ENCODE measurements around the gene OXA1L. TPM values are rescaled to one million over a fixed set of nuclear protein-coding genes. Genes with fewer than 3 reads are reported as not detected.
"Not testable (repeated sequence)": the region's sequence is repeated elsewhere in the genome, so short reads cannot be mapped to it uniquely, and the experiment has no call there.

The OXA1L gene
- total RNA-seq, 1 experiment from 2014 or later = 146 TPM

DNA sequence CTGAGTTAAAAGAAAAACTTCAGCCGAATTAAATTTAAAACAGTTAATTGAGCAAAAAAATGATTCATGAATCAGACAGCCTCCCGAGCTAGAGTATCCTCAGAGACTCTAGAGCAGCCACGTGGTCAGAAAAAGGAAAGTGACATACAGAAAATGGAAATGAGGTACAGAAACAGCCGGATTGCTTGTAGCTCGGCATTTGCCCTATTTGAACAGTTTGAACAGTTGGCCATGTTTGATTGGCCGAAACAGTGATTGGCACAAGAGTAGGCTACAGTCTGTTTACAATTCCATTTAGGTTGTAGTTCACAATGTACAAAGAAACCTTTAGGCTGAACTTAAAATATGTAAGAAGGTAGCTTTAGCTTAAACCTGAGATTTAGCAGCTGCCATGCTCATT is 12.9 kb upstream of the OXA1L start:
- Histone ChIP-seq H3K9me2 (ENCODE audit: insufficient read depth) (no peaks in the 10 kb centered on the region), H3K9me3 (ENCODE audit: control insufficient read depth in 1 of 2, insufficient read depth in 1 of 2, low read depth in 1 of 2, low read length in 2 of 2) (no peaks in the 10 kb centered on the region), H4K20me1 (ENCODE audit: insufficient read depth) (no peaks in the 10 kb centered on the region), H3K9ac (ENCODE audit: low read length) (no peak overlapping the region), H3K4me3 (replicated peaks in 1 of 2; ENCODE audit: low read depth in 1 of 2, low read length in 2 of 2) (no peak overlapping the region), H3K79me2 (ENCODE audit: insufficient read depth, low read length) (no peaks in the 10 kb centered on the region), H3K27me3 (ENCODE audit: insufficient read depth, low read length) (no peaks in the 10 kb centered on the region), H3K27ac (ENCODE audit: low read depth, low read length) (no peak overlapping the region), H2AFZ (ENCODE audit: low read depth, low read length, poor library complexity, severe bottlenecking) (no peak overlapping the region), H3K4me2 (ENCODE audit: low read length) (no peak overlapping the region), H3K36me3 (ENCODE audit: control insufficient read depth in 1 of 2, insufficient read depth in 2 of 2, low read length in 2 of 2) (no peaks in the 10 kb centered on the region), H3K4me1 (ENCODE audit: control insufficient read depth in 1 of 2, insufficient read depth in 2 of 2, low read length in 2 of 2) (no peaks in the 10 kb centered on the region)
- CTCF ChIA-PET = no interaction called here
- POLR2A ChIA-PET = no interaction called here
- intact Hi-C loops (cut with micrococcal nuclease) = no loop called here
- RAD21 ChIA-PET (ENCODE audit: low non-redundant PET in 1 of 2, low total read pairs in 2 of 2, uncharacterized antibody in 2 of 2, unreplicated experiment in 2 of 2) = no interaction called here
- DNase-seq (ENCODE audit: low read depth, low spot score) (no peak), ATAC-seq (no peak)
- TF ChIP-seq, protein P1, sequence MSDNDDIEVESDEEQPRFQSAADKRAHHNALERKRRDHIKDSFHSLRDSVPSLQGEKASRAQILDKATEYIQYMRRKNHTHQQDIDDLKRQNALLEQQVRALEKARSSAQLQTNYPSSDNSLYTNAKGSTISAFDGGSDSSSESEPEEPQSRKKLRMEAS (IDR thresholded peaks at IDR 0.05) = no peak
- BruUV-seq (replicated peaks) = no TSS peak

DNA sequence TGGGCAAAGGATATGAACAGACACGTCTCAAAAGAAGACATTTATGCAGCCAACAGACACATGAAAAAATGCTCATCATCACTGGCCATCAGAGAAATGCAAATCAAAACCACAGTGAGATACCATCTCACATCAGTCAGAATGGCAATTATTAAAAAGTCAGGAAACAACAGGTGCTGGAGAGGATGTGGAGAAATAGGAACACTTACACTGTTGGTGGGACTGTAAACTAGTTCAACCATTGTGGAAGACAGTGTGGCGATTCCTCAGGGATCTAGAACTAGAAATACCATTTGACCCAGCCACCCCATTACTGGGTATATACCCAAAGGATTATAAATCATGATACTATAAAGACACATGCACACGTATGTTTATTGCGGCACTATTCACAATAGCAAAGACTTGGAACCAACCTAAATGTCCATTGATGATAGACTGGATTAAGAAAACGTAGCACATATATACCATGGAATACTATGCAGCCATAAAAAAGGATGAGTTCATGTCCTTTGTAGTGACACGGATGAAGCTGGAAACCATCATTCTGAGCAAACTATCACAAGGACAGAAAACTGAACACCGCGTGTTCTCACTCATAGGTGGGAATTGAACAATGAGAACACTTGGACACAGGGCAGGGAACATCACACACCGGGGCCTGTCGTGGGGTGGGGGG is 8.4 kb upstream of the OXA1L start:
- H3K9ac ChIP-seq (ENCODE audit: low read length); RAD21 ChIA-PET (ENCODE audit: low non-redundant PET in 1 of 2, low total read pairs in 2 of 2, uncharacterized antibody in 2 of 2, unreplicated experiment in 2 of 2); H2AFZ ChIP-seq (ENCODE audit: low read depth, low read length, poor library complexity, severe bottlenecking); H3K36me3 ChIP-seq (ENCODE audit: control insufficient read depth in 1 of 2, insufficient read depth in 2 of 2, low read length in 2 of 2); CTCF ChIA-PET; POLR2A ChIA-PET; H3K79me2 ChIP-seq (ENCODE audit: insufficient read depth, low read length); BruUV-seq (replicated peaks); H3K9me2 ChIP-seq (ENCODE audit: insufficient read depth); H4K20me1 ChIP-seq (ENCODE audit: insufficient read depth); intact Hi-C loops (cut with micrococcal nuclease); ATAC-seq; H3K27ac ChIP-seq (ENCODE audit: low read depth, low read length); H3K9me3 ChIP-seq (ENCODE audit: control insufficient read depth in 1 of 2, insufficient read depth in 1 of 2, low read depth in 1 of 2, low read length in 2 of 2); H3K4me2 ChIP-seq (ENCODE audit: low read length); H3K27me3 ChIP-seq (ENCODE audit: insufficient read depth, low read length); H3K4me3 ChIP-seq (replicated peaks in 1 of 2; ENCODE audit: low read depth in 1 of 2, low read length in 2 of 2); DNase-seq (ENCODE audit: low read depth, low spot score); H3K4me1 ChIP-seq (ENCODE audit: control insufficient read depth in 1 of 2, insufficient read depth in 2 of 2, low read length in 2 of 2): not testable (repeated sequence)

DNA sequence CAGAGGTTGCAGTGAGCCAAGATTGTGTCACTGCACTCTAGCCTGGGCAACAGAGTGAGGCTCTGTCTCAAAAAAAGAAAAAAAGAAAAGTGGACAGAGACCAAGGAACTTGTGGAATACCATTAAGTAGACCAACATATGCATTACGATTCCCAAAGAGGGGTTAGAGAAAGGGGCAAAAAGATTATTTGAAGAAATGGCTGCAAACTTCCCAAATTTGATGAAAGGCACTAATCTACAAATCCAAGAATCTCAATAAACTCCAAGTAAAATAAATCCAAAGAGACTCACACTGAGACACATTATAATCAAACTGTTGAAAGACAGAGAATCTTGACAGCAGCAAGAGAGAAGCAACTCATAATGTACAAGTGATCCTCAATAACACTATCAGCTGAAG is 4.8 kb upstream of the OXA1L start:
- RAD21 ChIA-PET (ENCODE audit: low non-redundant PET in 1 of 2, low total read pairs in 2 of 2, uncharacterized antibody in 2 of 2, unreplicated experiment in 2 of 2) = no interaction called here
- Histone ChIP-seq H3K9me3 (ENCODE audit: control insufficient read depth in 1 of 2, insufficient read depth in 1 of 2, low read depth in 1 of 2, low read length in 2 of 2) (peaks cover 0 to 4% of the 10 kb centered on the region in 2 experiments; a peak in 1 of 4 replicates), H3K4me1 (ENCODE audit: control insufficient read depth in 1 of 2, insufficient read depth in 2 of 2, low read length in 2 of 2) (peaks cover 0 to 10% of the 10 kb centered on the region in 2 experiments; a peak in 1 of 4 replicates), H2AFZ (ENCODE audit: low read depth, low read length, poor library complexity, severe bottlenecking) (no peak overlapping the region), H3K9ac (ENCODE audit: low read length) (no peak overlapping the region), H3K27ac (ENCODE audit: low read depth, low read length) (no peak overlapping the region), H3K9me2 (ENCODE audit: insufficient read depth) (no peaks in the 10 kb centered on the region), H3K79me2 (ENCODE audit: insufficient read depth, low read length) (peaks cover 2% of the 10 kb centered on the region), H3K27me3 (ENCODE audit: insufficient read depth, low read length) (no peaks in the 10 kb centered on the region), H3K4me3 (replicated peaks in 1 of 2; ENCODE audit: low read depth in 1 of 2, low read length in 2 of 2) (no peak overlapping the region), H3K4me2 (ENCODE audit: low read length) (no peak overlapping the region), H3K36me3 (ENCODE audit: control insufficient read depth in 1 of 2, insufficient read depth in 2 of 2, low read length in 2 of 2) (peaks cover 0 to 3% of the 10 kb centered on the region in 2 experiments; a peak in 1 of 4 replicates), H4K20me1 (ENCODE audit: insufficient read depth) (no peaks in the 10 kb centered on the region)
- CTCF ChIA-PET = no interaction called here
- BruUV-seq (replicated peaks) = no TSS peak
- DNase-seq (ENCODE audit: low read depth, low spot score) (no peak), ATAC-seq (no peak)
- intact Hi-C loops (cut with micrococcal nuclease) = no loop called here
- POLR2A ChIA-PET = no interaction called here
- TF ChIP-seq, protein P2, sequence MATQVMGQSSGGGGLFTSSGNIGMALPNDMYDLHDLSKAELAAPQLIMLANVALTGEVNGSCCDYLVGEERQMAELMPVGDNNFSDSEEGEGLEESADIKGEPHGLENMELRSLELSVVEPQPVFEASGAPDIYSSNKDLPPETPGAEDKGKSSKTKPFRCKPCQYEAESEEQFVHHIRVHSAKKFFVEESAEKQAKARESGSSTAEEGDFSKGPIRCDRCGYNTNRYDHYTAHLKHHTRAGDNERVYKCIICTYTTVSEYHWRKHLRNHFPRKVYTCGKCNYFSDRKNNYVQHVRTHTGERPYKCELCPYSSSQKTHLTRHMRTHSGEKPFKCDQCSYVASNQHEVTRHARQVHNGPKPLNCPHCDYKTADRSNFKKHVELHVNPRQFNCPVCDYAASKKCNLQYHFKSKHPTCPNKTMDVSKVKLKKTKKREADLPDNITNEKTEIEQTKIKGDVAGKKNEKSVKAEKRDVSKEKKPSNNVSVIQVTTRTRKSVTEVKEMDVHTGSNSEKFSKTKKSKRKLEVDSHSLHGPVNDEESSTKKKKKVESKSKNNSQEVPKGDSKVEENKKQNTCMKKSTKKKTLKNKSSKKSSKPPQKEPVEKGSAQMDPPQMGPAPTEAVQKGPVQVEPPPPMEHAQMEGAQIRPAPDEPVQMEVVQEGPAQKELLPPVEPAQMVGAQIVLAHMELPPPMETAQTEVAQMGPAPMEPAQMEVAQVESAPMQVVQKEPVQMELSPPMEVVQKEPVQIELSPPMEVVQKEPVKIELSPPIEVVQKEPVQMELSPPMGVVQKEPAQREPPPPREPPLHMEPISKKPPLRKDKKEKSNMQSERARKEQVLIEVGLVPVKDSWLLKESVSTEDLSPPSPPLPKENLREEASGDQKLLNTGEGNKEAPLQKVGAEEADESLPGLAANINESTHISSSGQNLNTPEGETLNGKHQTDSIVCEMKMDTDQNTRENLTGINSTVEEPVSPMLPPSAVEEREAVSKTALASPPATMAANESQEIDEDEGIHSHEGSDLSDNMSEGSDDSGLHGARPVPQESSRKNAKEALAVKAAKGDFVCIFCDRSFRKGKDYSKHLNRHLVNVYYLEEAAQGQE (IDR thresholded peaks at IDR 0.05; ENCODE audit: low read depth) = no peak
- TF ChIP-seq CEBPB (IDR thresholded peaks at IDR 0.05; ENCODE audit: low read depth) = no peak
- TF ChIP-seq JUND (IDR thresholded peaks at IDR 0.05) = no peak
- TF ChIP-seq, protein P3, sequence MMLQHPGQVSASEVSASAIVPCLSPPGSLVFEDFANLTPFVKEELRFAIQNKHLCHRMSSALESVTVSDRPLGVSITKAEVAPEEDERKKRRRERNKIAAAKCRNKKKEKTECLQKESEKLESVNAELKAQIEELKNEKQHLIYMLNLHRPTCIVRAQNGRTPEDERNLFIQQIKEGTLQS (IDR thresholded peaks at IDR 0.05) = no peak
- TF ChIP-seq RAD21 (IDR thresholded peaks at IDR 0.05; ENCODE audit: low read depth) = no peak
- TF ChIP-seq FOSL1 (IDR thresholded peaks at IDR 0.05; ENCODE audit: low read depth) = no peak
- no peak for TF ChIP-seq EGR1 (IDR thresholded peaks at IDR 0.05; ENCODE audit: low read depth)
- no peak for TF ChIP-seq ELF1 (IDR thresholded peaks at IDR 0.05; ENCODE audit: borderline replicate concordance, low read depth)
- TF ChIP-seq EZH2 (IDR thresholded peaks at IDR 0.05) = no peak
- no peak for TF ChIP-seq ZFX (IDR thresholded peaks at IDR 0.05)
